GM18861 (cell line): ENCODE measurements around the gene TEX38.
A peak's percentile ranks its signal among the peaks of the same experiment; 100 is the strongest.
"Not testable (repeated sequence)": the region's sequence is repeated elsewhere in the genome, so short reads cannot be mapped to it uniquely, and the experiment has no call there.

Experiments
- ATAC-seq: cut with Tn5 transposase; IDR thresholded peaks from one replicate; pipeline ENCODE4 v1.9.1; 2021; ENCODE audit not compliant: unreplicated experiment

The TEX38 gene

GRCh38 chr1:46687093-46687659 is 15.5 kb downstream of the TEX38 start:
- ATAC-seq = no peak

DNA sequence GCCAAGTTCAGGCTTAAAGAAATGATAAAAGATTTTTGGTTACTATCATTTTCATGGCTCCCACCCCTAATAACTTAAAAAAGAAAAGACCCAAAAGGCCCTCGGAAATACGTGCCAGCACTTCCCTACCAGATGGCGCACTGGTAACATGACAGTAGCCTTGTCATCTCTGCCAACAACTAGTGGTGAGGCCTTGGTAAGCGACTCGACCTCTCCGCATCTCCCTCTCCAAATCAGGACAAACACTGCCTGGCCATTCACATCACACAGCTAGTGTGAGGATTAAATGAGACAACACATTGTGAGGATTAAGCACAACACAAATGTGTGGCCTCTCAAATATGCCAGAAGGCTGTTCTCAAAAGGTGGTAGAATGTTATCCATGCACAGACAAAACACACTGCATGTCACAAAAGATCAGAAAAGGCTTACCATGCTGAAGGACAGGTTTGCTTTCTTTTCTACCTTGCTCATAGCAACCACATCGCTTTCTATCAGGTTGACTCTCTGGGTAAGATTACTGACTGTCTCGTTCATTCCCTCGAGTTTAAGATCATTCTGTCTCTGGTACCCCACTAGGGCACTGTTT is 16.4 kb downstream of the TEX38 start:
- ATAC-seq = no peak

DNA sequence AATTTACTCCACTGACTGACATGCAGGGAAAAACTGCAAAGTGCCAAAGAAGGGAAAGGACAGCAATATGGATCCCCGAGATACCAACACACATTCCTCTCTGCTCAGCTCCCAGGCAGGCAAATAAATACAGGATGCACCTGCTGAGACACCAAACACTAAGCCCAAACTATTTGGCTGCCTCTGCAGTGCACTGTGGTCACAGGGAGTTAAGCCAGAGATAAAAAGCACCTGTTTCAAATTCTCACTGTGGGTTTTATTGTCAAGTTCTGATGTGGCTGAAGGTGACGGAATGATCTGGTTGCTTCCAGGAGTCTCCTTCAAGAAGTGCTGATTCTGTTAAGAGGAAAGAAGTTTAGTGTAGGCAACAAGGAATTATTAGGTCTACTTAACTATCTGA is 17.7 kb downstream of the TEX38 start:
- no peak for ATAC-seq

- no peak for ATAC-seq
Observed at GRCh38 chr1:46689897-46690296, 18.2 kb downstream of the TEX38 start.

DNA sequence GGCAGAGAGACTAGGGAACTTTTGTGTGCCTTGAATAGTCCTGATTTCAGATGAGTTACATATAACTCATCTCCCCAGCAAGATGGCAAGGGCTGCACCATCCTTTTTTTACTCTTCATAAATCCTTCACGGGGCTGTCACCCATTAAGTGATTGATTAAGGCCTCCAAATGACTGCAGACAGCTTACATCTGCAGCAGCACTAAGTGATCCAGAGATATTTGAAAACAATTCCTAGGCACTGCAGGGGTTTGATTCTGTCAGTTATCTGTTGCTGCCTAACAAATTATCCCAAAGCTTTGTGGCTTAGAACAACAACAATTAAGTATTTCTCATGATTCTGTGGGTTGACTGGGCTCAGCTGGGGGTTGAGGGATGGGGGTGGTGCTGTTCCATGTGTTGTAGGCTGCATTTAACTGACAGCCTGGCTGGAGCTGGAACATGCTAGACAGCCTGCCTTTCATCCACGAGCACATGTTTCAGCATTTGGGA is 19.3 kb downstream of the TEX38 start:
- ATAC-seq = no peak

DNA sequence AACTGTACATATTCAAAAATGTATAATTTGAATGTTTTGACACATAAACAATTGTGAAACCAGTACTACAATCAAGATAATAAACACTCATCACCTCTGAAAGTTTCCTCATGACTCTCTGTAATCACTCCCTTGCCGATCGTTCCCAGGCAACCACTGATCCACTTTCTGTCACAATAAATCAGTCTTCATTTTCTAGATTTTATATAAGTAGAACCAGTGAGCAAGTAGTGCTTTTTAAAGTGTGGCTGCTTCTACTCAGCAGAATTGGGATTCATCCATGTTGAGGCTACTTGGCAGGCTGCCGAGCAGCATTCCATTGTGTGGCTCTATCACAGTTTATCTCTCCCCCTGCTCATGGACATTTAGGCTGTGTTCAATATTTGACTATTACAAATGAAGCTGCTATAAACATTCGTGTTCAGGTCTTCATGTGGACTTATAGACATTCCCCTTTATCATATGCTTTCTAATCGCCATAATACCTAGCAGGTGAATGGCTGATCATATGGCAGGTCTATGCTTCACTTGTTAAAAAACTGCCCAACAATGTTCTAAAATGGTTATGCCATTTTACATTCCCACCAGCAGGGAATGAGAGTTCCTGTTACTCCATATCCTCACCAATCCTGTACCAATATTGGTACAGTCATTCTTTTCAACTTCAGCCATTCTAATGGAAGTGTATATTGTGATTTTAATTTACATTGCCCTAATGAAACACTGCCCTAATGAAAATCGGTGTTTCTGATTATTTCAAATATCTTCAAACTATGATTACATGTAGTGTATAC is 20.5 kb downstream of the TEX38 start:
- no peak for ATAC-seq

DNA sequence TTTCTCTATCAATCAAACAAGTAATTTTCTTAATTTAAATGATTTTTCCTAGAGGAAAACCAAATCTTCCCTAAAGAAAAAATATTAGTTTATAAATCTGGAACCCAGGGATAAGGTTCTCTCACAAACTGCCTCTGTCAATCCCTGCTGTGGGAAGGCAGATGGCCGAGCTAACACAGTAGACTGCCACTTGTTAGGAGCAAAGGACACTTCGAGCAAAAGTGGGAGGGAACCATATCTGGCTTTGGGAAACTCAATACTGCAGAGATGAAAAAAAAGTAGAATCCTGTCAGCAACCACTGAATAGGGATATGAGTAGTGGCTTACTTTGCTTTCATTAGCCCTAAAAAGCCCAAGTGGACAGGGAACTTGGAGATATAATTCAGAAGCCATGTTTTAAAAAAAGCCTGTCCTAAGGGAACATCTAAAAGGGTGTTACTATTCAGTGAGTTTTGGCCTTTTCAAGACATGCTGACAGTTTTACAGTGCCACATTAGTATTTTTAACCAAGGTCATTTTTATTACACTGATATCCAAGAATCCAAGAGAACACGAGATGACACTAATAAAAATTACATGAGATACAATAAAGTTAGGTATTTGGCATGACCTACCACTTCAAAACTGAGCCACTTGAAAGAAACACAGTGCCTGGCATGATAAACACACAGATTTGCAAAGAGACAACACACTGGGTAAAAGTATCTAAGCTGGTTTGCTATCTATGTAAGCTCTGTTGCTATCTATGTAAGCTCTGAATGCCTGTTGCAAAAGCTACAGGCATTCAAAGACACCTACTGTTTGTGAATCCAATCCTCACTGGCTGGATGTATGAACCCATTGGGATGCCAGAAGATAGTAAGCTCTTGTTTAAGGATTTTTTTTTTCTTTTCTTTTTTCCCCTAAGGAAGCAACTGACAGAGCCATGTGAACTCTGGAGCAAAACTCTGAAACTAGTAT is 21.4 kb downstream of the TEX38 start:
- no peak for ATAC-seq

GRCh38 chr1:46694676-46695075 is 23.0 kb downstream of the TEX38 start:
- not testable (repeated sequence) for ATAC-seq

GRCh38 chr1:46697053-46697452 is 25.4 kb downstream of the TEX38 start:
- ATAC-seq = no peak

- no peak for ATAC-seq
Observed at GRCh38 chr1:46699666-46700065, 28.0 kb downstream of the TEX38 start.

DNA sequence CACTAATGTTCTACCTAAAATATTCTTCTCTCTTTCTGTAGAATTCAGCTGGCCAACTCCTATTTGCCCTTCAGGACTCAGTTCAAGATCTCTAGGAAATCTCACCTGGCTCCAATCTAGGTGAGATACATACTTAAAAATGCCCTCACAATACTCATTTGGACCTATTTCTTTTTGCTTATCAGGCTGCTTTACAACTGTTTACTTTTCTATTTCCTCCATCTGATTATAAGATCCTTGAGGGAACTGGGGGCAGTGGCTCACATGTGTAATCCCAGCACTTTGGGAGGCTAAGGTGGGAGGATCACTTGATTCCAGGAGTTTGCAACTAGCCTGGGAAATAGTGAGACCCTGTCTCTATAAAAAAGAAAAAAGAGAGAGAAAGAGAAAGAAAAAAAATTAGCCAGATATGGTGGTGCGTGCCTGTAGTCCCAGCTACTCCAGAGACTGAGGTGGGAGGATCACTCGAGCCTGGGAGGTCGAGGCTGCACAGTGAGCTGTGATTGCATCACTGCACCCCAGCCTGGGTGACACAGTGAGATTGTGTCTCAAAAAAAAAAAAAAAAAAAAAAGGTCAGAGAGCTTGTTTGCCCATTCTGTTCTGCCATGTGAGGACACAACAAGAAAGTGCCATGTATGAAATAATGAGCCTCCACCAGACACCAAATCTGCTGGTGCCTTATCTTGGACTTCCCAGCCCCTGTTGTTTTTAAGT is 32.4 kb downstream of the TEX38 start:
- ATAC-seq = no peak

- ATAC-seq = no peak
Observed at GRCh38 chr1:46705408-46705807, 33.8 kb downstream of the TEX38 start.

- no peak for ATAC-seq
Observed at GRCh38 chr1:46708121-46708520, 36.5 kb downstream of the TEX38 start.

DNA sequence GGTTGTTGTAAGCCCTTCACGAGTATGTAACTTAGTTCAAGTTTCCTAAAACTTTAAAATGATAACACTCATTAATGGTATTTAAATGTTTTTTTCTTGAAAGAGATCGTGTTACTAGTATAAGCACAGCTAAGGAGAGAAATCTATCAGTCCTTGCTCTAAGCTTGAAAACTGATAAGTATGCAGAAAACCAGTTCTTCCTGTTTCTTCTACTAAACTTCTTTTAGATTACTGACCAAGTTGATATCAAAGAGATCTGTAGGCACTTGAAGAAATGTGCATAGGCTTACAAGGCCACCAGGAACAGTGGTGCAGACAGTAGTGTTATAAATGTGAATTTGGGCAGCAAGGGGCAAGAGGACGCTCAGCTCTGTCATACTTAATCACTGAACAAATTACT is 43.3 kb downstream of the TEX38 start:
- no peak for ATAC-seq

DNA sequence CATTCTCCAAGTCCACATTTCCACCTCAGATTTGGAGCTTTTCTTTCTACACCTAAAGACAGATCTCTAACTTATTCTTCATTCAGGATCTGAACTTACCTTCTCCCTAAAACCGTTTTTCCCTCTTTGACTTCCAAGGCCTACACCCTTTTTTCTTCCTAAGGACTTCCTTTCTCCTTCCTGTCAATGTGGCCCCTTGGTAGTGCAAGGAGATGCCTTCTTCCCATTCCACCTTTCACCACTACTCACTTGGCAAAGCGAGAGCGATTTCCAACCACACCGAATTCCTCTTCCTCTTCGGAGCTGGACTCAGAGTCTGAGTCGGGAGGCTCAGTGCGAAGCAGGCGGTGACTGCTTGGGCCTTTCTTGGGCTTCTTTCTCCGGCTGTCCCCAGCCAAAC is 46.0 kb downstream of the TEX38 start:
- ATAC-seq = no peak

DNA sequence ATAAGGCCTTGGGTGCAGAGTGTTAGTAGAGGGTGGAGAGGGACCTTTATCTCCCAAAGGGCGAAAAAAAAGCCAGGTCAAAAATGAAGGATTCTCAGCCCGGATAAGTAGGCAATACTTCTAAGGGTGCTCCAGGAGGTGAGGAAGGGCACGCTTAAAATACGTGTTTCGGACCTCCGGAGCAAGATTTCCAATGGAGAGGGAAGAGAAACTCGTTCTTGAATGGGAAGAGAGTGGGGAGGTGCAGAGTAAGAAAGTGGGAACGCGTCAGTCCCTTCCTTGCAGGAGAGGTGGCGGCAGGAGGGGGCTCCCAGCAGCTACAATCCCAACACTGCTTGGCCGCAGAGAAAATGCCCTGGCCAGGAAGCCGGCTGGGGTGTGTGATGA is 46.7 kb downstream of the TEX38 start:
- ATAC-seq = no peak

- ATAC-seq = peak; percentile 96
Observed at GRCh38 chr1:46718727-46719622, 47.3 kb downstream of the TEX38 start, which contains the start of gene EFCAB14. EFCAB14 (minus strand) TSS chr1:46719114; CDS start chr1:46718087, 1,027 bp downstream.

DNA sequence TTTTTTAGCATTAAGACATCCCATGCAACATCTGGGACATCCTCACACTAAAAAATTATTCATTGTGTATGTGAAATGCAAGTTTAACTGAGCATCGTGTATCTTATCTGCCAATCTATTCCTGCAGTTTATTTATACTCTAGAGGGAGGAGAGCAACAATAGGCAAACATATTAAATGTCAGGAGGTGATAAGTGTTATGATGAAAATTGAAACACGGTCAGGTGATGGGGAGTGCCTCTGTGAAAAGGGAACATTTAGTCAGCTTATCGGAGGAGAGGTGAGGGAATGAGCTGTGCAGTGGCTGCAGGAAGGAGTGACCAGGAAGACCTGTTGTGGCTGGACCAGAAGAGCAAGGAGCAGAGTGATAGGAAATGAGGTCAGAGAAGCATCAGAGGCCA is 48.0 kb downstream of the TEX38 start:
- ATAC-seq = no peak

GRCh38 chr1:46720319-46720718 is 48.7 kb downstream of the TEX38 start:
- not testable (repeated sequence) for ATAC-seq
